ENCODE data around the gene DNAJC8. TPM values are rescaled to one million over a fixed set of nuclear protein-coding genes. Genes with fewer than 3 reads are reported as not detected.

The DNAJC8 gene
- polyA plus RNA-seq, 12 donors: 63.6 to 115 (median 92.1) TPM; not detected in 1

DNA sequence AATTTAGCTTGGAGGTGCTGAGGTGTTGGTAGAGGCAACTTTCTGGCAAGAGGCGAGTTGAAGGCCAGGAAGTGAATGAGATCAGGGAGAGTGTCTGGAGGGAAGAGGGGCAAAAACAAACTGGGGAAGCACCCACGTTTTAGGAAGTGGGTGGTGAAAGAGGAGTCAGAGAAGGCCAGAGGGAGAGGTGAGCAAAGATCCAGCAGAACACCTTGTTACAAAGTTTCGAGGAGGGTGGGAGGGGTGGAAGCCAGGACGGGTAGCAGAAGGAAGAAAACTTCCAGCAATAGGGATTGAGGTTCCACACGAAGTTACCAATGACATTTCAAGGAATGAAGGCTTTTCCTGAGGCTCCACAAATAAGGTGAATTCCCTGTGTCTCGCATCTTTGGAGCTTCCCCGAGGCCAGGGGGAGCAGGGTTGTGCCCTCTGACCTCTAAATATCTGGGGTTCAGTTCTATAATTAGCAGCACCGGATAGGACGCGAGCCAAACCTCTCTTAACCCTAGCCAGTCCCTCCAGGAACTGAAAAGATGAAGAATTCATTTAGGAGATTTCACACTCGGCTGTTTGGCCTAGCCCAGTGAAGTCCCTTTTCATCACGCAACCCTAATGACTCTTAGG lies 25.9 kb upstream of the DNAJC8 start:
- DNase-seq: no peak

DNA sequence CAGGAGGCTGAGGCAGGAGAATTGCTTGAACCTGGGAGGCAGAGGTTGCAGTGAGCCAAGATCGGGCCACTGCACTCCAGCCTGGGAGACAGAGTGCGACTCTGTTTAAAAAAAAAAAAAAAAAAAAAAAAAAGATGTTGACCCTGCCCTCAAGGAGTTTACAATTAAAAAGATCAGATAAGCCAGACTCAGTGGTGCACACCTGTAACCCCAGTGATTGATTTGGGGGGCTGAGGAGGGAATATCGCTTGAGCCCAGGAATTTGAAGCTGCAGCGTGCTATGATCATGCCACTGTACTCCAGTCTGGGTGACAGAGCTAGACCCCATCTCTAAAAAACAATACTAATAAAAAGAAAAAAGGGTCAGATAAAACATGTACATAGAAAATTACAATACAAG lies 24.9 kb upstream of the DNAJC8 start:
- no peak for DNase-seq

DNA sequence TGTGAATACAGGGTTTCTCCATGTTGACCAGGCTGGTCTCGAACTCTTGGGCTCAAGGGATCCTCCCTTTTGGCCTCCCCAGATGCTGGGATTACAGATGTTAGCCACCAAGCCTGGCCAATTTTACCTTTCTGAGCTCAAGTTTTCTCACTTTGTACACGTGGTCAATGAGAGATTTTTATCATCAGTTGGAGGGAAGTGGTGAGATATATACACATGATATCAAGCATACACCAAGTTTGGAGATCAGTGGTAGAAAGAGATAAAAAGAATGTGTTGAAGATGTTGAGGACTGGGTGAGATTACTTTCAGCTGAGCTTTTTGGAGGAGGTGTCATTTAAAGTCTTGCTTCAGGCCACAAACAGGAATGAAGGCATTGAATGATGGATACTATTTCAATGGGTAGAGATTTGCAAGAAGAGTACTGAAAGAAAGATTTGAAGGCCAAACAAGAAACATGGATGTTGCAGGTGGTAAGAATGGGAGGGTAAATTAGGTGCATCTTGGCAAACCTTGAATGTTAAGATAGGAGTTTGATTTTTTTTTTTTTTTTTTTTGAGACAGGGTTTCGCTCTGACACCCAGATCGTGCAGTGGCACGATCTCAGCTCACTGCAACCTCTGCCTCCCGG lies 23.5 kb upstream of the DNAJC8 start:
- no peak for DNase-seq

DNA sequence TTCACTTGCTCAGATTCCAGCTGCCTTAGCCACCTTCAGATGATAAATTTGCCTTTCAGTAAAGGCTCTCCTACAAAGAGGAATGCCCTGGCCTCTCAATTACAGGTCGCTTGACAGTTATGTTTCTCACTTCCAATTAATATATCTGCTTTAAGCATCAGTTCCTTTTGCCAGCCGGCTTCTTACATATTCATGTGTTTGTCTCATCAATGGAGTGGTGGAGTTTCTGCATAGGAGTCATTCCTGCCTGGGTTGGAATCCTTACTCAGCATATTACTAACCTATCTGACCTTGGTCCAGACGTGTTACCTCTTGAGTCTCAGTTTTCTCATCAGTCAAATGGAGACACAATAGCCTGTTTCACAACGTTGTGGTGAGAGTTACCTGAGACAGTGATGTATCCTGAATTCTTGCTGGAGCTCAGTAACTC lies 17.1 kb upstream of the DNAJC8 start:
- DNase-seq: no peak

DNA sequence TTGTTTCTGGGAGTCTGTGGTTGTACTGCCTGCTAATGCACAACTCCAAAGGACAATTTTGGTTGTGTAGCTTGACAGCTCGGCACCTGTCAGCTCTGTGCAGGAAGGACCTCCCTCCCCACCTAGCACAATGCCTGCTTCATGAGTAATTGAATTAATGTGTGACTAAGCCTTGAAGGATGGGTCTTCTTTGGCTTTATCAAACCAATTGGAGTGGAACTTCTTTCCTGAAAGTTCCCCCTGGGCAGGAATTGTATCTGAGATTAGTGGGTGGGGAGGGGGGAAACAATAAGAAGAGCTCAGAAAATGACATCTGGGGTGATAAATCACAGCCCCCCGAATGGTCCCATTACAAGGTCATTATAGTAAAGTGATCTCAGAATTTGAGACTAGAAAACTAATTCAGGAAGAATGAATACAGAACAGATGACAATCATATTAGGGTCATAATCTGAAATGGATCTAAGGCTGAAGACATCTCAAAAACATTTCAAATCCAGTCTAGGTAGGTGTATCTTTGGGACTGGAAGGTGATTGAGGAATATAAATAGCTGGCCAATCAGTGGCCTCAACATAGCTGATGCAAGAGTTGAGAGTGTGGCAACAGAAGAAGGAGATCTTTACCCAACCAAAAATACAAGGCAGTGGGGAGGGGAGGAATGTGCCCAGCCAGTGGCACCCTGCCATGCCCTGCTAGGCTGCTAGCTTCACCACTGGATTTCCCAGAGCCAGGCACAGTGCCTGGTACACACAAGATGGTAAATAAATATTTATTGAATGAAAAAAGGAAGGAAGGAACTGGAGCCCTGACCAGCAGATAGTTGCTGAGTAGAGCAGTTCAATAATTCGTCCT lies 16.4 kb upstream of the DNAJC8 start:
- no peak for DNase-seq

DNA sequence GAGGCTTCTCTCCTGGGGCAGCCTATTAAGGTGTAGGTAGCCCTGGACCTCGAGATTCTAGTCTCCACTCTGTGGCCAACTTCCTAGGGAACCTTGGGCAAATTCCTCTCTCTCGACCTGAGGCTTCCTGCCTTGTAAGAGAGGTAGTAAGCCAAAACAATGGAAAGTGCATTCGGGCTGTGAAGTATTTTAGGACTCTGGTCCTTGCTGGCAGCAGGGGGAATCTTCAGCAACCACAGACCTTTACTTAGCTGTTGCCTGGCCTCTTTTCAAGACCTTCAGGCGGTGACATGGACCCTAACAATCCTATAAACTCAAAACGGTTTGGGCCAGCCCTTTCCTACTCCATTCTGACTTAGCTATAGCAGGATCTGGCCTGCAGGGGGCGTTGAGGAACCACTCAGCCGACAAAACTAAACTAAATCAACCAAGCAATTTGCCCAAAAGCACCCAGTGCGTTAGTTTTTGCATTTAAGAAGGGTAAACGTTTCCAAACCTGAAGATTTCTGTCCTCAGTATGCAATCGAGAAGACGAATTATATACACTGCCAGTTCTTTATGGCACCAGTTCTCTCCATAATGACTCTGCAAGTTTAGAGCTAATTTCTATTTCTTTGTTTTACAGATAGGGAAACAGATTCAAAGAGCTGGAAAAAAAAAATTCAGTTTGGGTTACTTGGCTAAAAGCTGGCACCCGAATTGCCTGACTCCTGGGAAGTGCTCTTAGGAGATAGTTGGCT lies 15.6 kb upstream of the DNAJC8 start:
- peak; percentile 83 for DNase-seq

DNA sequence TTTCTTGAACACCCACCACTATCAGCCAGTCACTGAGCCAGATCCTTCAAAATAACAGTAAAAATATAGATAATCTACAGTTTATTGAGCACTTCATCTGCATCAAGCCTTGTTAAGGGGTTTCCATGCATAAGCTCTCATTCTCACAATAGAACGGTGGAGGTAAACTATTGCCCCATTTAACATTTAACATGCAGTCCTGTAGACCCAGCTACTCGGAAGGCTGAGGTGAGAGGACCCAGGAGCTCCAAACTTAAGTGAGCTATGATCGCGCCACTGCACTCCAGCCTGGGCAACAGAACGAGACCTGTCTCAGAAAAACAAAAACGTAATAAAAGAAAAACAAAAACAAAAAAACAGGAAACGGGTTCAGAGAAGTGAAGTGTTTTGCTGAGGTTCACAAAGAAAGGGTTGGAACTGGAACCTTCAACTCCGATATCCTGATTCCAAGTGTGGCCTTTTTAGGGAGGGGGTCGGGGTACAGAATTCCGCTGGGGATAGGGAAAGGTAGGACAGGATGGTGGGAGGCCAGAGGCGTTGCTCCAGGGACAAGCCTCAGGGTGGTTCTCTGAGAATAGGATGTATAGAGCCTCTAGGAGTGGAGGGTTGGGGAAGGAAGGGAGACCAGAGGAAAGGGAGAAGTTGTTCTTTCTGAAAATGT lies 14.9 kb upstream of the DNAJC8 start:
- no peak for DNase-seq

DNA sequence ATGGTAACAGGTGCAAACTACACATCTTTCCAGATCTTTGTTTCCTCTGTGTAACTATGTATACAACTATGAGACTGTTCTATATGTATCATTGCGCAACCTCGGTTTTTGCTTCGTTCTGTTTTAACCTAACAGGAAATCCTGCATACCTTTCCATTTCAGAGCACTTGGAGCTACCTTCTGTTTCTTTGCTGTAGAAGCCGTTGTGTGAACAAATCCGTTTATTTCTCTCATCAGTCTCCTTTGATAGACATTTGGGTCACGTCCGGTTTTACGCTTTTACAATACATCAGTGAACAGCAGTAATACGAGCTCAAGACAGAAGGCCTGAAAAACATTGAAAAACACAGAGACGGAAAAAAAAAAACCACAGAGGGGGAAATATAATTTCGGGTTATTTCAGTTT lies 13.6 kb upstream of the DNAJC8 start:
- peak; percentile 26 for DNase-seq

DNA sequence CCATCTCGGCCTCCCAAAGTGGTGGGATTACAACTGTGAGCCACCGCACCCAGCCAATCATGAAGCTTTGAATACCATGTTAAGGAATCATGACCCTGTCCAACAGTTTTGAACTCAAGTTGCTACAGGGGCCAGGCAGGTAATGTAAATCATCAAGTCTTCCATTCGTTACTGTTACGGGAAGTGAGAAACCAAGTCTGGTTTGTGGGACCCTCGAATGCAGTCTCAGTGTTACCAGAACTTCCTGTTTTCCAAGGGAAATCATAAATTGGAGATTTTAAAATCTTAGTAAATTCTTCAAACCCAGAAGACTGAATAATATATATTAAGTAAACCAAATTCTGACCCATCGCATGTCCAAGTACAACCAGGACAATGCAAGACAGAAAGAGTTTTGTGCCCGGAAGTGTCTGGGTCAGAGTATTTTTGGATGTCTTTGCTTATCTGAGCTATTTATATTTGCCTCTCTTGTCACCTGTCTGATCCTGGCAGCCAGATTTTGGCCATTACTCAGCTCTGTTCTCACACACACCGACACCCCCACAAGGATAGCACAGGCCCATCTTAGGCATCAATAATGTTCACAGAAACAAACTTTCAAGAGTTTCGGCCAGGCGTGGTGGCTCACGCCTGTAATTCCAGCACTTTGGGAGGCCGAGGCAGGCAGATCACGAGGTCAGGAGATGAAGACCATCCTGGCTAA lies 11.9 kb upstream of the DNAJC8 start:
- no peak for DNase-seq

DNA sequence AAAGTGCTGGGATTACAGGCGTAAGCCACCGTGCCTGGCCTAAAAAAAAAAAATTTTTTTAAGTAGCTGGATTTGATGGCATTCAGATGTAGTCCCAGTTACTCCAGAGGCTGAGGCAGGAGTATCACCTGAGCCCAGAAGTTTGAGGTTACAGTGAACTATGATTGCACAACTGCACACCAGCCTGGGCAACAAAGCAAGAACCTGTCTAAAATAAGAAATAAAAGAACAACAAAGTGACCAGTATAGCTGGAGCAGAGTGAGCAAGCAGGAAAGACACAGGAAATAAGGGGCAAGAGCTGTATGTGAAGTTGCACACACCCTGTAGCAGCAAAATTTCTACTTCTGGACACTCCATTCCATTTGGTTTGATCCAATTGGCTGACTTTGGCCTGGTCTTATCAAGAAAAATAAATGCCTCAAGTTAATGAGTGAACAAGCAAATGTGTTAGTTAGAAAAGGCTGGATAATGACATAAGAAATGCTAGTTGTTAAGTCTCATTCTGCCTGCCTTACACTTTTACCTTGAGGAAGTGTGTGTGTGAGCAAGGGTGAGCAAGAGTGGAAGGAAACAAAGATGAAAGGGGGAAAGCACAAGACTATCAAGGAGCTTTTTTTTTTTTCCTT lies 11.0 kb upstream of the DNAJC8 start:
- DNase-seq: no peak

DNA sequence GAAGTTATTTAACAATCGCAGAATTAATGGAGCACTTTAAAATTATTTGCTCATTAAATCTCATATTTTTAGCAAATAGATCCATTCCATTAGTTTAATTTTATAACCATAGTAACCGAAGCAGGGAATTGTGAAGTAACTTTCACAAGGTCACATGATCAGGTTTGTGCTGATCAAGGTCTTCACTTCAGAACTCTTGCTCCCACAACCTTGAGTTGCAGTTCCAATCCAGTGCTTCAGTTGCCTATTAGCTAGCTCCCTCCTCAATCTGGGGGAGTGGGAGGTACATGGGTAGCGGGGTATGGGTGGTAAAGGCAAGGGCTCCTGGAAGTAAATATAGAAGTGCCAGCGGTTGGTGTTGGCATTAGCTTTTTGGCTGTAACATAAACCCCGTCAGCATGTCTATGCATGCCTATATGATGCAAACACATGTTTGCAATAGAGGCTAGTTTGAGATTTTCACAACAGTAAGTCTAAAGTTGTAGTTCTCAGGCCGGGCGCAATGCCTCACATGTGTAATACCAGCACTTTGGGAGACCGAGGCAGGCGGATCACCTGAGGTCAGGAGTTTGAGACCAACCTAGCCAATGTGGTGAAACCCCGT lies 8.9 kb upstream of the DNAJC8 start:
- DNase-seq: no peak

DNA sequence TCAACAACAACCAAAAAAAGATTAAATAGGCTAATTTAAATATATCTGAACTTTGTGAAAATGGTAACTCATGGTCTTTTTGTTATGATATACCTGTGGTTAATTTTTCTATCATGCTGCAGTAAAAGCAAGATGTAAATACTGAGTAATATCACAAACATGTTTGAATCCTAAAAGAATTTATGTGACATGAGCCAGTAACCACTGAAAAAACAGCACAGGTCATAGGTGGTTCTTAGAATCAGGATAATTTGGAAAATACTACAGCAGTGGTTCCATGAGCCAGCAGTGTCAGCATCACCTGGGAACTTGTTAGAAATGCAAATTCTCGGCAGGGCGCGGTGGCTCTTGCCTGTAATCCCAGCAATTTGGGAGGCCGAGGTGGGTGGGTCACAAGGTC lies 7.2 kb upstream of the DNAJC8 start:
- no peak for DNase-seq

DNA sequence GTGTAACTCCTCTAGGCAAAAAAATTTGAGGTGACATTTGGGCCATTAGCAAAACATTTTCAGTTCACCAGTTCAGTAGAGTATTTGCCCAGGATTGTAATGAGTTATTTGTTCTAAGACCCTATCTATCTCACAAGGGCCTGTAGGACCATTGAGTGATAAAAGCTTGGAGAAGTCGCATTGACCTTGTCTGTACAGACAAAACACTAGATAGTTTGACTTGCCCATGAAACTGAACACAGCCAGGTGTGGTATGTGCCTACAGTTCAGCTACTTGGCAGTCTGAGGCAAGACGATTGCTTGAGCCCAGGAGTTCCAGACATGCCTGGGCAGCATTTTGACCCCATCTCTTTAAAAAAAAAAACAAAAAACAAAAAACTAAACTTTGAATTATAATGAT lies 6.2 kb upstream of the DNAJC8 start:
- DNase-seq: no peak

DNA sequence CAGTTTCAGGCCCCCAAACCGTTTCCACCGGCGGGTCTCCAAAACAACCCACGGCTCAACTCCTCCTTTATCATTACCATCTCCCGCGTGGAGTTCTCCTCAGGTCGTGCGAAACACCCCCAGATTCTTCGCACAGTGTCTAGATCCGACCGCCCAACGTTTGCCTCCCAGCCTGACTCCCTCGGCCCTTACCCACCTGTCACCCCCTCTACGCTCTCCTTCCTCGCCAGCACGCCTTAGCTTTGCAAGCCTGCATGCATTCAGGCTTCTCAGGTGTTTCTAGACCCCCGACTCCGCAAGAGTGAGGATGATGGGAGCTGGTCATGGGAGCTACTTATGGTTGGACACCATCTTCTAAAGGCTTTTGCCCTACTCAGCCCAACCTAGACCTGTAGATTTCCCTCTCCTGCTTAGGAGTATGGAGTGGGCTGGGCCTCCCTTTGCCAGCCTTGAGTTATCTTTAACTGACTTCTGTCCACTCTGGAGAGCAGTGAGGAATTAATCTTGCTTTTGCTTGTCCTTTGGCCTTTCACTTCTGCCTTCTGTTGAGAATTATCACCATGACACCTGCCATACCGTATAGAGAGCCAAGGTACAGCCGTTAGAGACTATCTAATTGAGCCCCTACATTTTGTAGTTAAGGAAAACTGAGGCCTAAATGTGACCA lies 4.0 kb upstream of the DNAJC8 start:
- DNase-seq: no peak

DNA sequence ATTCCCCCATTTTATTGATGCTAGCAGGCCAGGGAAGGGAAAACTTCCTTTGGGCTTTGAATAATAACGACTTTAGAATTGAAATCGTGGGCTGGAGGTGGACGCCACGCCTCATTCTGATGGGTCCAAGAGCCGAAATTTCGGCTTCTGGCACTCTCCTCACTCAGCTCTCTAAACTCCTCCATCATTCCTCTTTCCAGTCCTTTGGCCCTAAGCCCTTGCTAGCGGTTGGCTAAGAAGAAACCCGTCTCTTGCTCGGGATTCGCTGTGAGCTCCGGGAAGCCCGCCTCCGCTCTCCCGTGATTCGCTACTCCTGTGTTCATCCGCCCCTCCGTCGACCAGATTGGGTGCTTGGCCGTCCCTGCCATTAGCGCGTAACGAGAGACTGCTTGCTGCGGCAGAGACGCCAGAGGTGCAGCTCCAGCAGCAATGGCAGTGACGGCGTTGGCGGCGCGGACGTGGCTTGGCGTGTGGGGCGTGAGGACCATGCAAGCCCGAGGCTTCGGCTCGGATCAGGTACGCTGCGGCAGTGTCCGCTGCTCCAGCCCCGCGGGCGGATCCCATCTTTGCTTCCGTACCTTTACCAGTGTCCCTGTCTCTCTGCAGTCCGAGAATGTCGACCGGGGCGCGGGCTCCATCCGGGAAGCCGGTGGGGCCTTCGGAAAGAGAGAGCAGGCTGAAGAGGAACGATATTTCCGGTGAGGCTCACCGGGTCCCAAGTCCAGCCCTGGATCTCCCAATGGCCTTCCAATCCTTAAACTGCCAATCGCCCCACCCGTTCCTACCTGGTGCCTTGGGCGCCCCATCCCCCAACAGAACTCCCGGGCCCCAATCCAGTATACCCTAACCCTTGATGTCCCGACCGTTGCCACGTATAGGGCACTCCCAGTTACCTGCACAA lies 3.2 kb upstream of the DNAJC8 start, which contains the start of gene ATP5IF1:
Gene ATP5IF1, plus strand, starts transcription at position 370 of the 901 bp plus-strand sequence. Its CDS starts 60 bp downstream, at position 430.
- DNase-seq: peak; percentile 98

DNA sequence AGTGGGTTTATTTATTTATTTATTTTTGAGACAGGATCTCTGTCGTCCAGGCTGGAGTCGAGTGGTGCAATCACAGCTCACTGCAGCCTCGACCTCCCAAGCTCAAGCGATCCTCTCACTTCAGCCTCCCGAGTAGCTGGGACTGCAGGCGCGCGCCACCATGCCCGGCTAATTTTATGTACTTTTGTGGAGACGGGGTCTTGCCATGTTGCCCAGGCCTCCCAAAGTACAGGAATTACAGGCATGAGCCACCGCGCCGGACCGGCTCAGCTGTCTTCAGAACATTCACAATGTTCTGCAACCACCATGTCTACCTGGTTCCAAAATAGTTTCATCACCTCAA lies 406 bp upstream of the DNAJC8 start:
- DNase-seq: no peak

DNA sequence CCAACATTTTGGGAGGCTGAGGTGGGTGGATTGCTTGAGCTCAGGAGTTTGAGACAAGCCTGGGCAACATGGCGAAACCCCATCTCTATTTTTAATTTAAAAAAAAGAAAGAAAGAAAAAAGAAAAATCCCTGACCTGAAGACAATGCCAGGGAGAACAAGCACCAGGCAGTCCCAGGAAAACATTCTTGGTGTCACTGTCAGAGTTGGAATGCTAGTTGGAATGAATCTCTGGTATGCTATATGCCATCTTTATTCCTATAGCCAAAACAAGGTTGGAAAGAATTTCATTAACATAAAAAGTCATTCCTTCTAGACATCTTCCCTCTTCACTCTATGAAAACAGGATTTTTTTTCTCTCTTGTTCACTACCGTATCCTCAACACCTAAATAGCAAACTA lies 2.8 kb downstream of the DNAJC8 start:
- no peak for DNase-seq

DNA sequence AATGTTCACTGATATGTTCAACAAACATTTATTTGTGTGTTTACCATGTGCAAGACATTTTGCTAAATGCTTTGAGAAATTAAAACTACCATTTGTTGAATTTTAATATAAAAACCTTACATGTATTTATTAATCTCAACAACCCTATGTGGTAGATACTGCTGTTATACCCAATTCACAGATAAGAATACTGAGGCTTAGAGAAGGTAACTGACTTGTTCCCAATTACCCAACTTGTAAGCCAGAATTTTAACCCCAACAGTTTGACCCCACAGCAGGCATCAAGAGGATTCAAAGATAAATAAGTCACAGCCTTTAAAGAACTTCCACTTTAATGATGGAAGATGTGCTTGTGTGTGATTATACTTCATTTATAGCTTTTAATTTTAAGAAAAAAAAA lies 3.7 kb downstream of the DNAJC8 start:
- DNase-seq: no peak

Measured in muscle of arm (tissue), 12 donors.